Measurements from ENCODE around the gene G3BP1. TPM values are rescaled to one million over a fixed set of nuclear protein-coding genes. Genes with fewer than 3 reads are reported as not detected.
"Not testable (repeated sequence)": the region's sequence is repeated elsewhere in the genome, so short reads cannot be mapped to it uniquely, and the experiment has no call there.

G3BP1 gene
- total RNA-seq, 1 experiment from 2014 or later = 134 TPM

GRCh38 chr5:151860867-151861266 lies 89.1 kb downstream of the G3BP1 start:
- not testable (repeated sequence) for DNase-seq (ENCODE audit: low spot score)

Other genes with a start within 250 kb of the G3BP1 start
- not detected in 2 replicates for gene FAT2, start 180.6 kb upstream of the G3BP1 start, total RNA-seq (2014; rRNA removed; shearing (Covaris generic))
- not detected in 2 replicates for gene SPARC, start 85.0 kb upstream of the G3BP1 start, total RNA-seq (2014; rRNA removed; shearing (Covaris generic))
- 43.6 and 55.2 TPM in 2 replicates for gene ATOX1, start 13.3 kb upstream of the G3BP1 start, total RNA-seq (2014; rRNA removed; shearing (Covaris generic))
- gene GLRA1, start 152.9 kb downstream of the G3BP1 start, total RNA-seq (2014; rRNA removed; shearing (Covaris generic)) = not detected in 2 replicates

All from HT-29 (cell line).